C4-2B (cell line): Measurements from ENCODE around the gene DENR.

ENCODE experiments used
- H3K27ac ChIP-seq: fragments of 450-650 bp; 2 replicates; pipeline ENCODE4 v1.5.1; 2017
- ZFX ChIP-seq: fragments of 450-650 bp; IDR thresholded peaks from 2 replicates; pipeline ENCODE4 v1.6.1; 2017
- TF ChIP-seq, protein P1 (sequence below): fragments of 450-650 bp; conservative IDR thresholded peaks from 2 replicates; pipeline ENCODE4 v1.5.1; 2017; ENCODE audit warnings: mild to moderate bottlenecking

Gene DENR

DNA sequence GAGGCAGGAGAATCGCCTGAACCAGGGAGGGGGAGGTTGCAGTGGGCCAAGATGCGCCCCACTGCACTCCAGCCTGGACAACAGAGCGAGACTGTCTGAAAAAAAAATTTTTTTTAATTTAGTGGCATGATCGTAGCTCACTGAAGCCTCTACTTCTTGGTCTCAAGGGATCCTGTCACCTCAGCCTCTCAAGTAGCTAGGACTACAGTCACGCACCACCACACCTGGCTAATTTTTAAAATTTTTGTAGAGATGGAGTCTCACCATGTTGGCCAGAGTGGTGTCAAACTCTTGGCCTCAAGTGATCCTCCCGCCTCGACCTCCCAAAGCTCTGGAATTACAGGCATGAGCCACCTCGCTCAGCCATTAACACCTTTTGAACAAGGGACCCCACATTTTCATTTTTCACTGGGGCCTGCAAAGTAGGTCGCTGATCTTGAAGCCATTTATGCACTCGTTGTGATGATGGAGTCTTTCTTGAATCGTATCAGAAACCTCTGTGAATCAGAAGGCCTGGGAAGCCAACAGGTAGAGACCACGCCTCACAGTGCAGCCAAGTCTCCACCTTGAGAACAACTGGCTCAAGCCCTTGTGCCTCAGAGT, 27.9 kb upstream of the DENR start:
- no peak overlapping the region for H3K27ac ChIP-seq
- TF ChIP-seq ZFX, result no peak
- TF ChIP-seq, protein P1, sequence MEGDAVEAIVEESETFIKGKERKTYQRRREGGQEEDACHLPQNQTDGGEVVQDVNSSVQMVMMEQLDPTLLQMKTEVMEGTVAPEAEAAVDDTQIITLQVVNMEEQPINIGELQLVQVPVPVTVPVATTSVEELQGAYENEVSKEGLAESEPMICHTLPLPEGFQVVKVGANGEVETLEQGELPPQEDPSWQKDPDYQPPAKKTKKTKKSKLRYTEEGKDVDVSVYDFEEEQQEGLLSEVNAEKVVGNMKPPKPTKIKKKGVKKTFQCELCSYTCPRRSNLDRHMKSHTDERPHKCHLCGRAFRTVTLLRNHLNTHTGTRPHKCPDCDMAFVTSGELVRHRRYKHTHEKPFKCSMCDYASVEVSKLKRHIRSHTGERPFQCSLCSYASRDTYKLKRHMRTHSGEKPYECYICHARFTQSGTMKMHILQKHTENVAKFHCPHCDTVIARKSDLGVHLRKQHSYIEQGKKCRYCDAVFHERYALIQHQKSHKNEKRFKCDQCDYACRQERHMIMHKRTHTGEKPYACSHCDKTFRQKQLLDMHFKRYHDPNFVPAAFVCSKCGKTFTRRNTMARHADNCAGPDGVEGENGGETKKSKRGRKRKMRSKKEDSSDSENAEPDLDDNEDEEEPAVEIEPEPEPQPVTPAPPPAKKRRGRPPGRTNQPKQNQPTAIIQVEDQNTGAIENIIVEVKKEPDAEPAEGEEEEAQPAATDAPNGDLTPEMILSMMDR, result no peak

DNA sequence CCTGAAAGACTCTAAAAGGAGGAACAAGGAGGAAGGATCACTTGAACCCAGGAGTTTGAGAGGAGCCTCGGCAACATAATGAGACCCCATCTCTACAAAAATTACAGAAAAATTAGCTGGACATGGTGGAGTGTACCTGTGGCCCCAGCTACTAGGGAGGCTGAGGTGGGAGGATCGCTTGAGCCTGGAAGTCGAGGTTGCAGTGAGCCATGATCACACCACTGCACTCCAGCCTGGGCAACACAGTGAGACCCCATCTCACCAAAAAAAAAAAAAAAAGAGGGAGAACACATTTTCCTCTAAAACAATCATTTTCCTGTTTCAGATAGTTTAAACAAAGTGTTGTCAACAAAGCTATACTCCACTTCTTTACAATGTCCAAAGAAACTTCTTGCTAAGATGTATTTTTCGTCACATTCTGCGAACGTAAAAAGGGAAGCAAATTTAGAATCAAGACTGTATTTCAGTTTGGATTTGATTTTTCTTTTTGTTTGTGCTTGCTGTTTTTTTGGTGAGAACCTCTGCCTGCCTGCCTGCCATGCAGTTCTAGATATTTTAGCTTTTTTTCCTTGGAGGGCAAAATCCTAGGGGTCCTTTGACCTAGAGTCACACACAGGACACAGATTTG, 27.1 kb upstream of the DENR start:
- no peak overlapping the region for H3K27ac ChIP-seq

DNA sequence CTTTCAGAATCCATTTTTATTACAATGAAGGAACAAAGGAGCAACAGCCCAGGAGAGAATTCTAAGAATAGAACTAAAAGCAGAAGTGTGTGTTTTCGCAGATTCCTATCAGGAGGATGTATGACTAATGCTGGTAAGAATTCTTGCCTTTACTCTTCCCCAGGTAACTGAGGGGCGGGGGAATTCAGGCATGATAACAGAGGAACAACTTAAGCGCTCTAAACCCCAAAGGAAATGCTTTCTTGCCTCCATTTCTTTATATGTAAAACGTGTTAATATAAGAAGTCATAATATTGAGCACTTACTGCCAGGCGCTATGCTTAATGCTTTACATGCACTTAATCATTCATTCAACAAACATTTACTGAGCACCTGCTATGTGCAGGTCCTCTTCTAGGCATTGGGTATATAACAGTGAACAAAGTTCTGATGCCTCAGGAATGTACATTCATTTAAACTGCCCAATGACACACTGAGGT, 26.5 kb upstream of the DENR start:
- TF ChIP-seq, protein P1, result no peak
- no peak for TF ChIP-seq ZFX
- H3K27ac ChIP-seq, result no peak overlapping the region

More for the DNA sequence above, 27.1 kb upstream of the DENR start:
- TF ChIP-seq, protein P1, result no peak
- TF ChIP-seq ZFX, result no peak

DNA sequence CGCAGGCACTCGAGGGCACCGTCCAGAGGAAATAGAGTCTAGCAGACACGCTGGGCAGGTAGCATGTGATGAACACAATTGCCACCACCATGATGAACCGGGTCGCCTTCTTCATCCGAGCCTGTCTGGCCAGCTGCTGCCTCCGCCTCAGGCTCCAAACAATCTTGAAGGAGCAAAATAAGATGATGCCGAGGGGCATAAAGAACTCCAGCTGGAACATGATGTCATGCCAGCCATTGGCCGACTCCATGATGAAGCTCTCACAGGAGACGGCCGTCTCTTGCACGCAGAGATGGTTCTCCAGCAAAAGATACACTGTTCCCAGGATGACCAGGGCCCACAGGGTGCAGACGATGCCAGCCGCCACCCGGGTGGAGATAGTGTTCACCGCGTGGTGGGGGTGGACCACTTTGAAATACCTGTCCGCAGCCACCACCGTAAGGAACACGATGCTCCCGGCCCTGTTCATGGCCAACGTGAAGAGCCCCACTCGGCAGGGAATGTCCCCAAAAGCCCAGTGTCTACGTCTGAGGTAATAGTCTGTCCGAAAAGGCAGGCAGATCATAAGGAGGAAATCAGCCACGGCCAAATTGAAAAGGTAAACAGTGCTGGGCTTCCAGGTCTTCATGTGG, 22.9 kb upstream of the DENR start:
- no peak overlapping the region for H3K27ac ChIP-seq
- no peak for TF ChIP-seq ZFX
- TF ChIP-seq, protein P1, result no peak

DNA sequence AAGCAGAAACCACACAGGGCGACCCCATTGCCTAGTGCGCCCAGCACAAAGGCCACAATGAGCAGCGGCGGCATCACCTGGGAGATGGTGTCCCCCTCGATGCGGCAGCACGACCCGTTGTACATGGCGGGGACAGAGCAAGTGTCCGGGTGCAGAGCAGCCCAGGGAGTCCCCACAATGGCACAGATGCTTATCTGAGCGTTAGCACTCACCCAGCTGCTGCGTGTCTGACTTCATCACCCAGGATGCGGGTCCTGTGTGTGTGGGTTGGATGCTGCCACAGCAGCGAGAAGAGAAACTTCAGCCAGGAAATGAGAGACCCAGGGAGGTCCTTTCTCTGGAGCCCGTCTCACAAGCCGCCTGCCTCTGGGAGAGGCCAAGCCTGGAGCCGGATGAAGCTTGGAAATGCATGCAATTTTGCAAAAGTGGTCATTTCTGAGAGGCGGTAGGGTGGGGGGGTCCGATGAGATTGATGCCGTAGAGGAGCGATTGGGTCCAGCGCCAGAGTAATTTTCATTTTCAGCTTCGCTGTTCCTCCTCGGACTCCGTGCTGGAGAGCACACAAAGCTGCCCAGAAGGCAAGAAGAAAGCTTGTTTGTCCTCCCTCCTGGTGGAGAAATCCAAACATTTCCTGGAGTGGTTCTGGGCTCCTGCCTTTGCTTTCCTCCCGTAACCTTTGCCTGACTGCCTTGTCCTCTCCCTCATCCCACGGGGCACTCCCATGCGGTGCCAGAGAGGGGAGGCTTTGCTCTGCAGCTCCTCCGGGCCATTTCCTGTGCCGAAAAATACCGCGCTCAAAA, 22.2 kb upstream of the DENR start, which contains the start of gene HCAR1:
HCAR1 (minus strand) TSS at position 630 of the 800 bp plus-strand sequence; CDS start at position 125, 505 bp downstream.
- TF ChIP-seq, protein P1, result no peak
- TF ChIP-seq ZFX, result no peak
- no peak within 1 kb of the TSS for H3K27ac ChIP-seq

DNA sequence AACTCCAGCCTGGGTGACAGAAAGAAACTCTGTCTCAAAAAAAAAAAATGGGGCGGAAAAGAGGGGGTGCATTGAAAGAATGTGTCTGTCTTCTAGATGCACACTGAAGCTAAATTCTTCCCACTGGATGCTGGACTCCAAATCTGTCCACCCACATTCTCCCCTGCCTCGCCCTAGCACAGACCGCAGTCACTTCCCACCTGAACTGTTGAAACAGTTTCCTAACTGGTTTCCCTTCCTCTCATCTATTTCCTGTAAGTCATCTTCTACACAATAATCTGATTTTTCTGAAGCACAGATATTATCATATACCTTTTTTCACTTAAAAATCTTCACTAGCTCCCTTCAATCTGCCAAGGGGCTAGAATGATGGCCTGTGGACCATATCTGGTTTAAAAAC, 20.5 kb upstream of the DENR start:
- no peak for TF ChIP-seq ZFX
- TF ChIP-seq, protein P1, result no peak
- no peak overlapping the region for H3K27ac ChIP-seq
